H1 (cell line): ENCODE data around the gene PC. TPM values are rescaled to one million over a fixed set of nuclear protein-coding genes. Genes with fewer than 3 reads are reported as not detected.

Source experiments
- CTCF ChIA-PET: fragments of 300-600 bp; sonication (Branson Sonifier 250); formaldehyde crosslinking; loops from one replicate; lab custom pipeline; 2021; ENCODE audit not compliant: partially characterized antibody; lab: Charles Lee
- POLR2A ChIA-PET: fragments of 300-600 bp; sonication (Branson Sonifier 250); formaldehyde crosslinking; loops from one replicate; lab custom pipeline; 2021; ENCODE audit warnings: inconsistent platforms; ENCODE audit not compliant: partially characterized antibody; lab: Charles Lee
- DNase-seq, 2 experiments: peaks; one replicate each; pipeline versions ENCODE4 v3.0.0 to v3.0.0-alpha.2; 2010 to 2022; ENCODE audit warnings: low spot score in 2 of 2, low read depth in 1 of 2, mixed read lengths in 1 of 2
- FAIRE-seq: peaks from 2 replicates; lab custom pipeline; 2011; peaks lifted over from hg19 to GRCh38; lab: Jason Lieb, UNC
- H2AFZ ChIP-seq: 2 replicates; pipeline ENCODE4 v1.8.1; 2012; ENCODE audit warnings: low read length, inconsistent platforms
- H2AK5ac ChIP-seq: 2 replicates; pipeline ENCODE4 v1.6.1; 2013; ENCODE audit warnings: low read depth, low read length
- H2BK120ac ChIP-seq: replicated peaks from 2 replicates; pipeline ENCODE3; 2013; ENCODE audit warnings: low read depth, low read length, inconsistent platforms
- H2BK12ac ChIP-seq: 2 replicates; pipeline ENCODE4 v1.6.1; 2013; ENCODE audit warnings: low read depth, low read length
- H2BK15ac ChIP-seq: 2 replicates; pipeline ENCODE4 v1.6.1; 2013; ENCODE audit warnings: low read length
- H2BK20ac ChIP-seq: 2 replicates; pipeline ENCODE4 v1.6.1; 2013; ENCODE audit warnings: low read length
- H2BK5ac ChIP-seq: 2 replicates; pipeline ENCODE4 v1.6.1; 2013; ENCODE audit warnings: low read depth, low read length
- H3K14ac ChIP-seq: 2 replicates; pipeline ENCODE4 v1.6.1; 2013; ENCODE audit warnings: inconsistent platforms; ENCODE audit not compliant: insufficient read length
- H3K18ac ChIP-seq: 2 replicates; pipeline ENCODE4 v1.6.1; 2013; ENCODE audit warnings: low read length; ENCODE audit errors: extremely low read depth
- H3K23ac ChIP-seq: 2 replicates; pipeline ENCODE4 v1.6.1; 2013; ENCODE audit warnings: inconsistent platforms; ENCODE audit not compliant: insufficient read length
- H3K23me2 ChIP-seq: 2 replicates; pipeline ENCODE4 v1.6.1; 2013; ENCODE audit warnings: low read depth, low read length
- H3K27ac ChIP-seq: 2 replicates; pipeline ENCODE4 v1.6.1; 2011; ENCODE audit warnings: low read depth, low read length, inconsistent platforms
- H3K27me3 ChIP-seq, 4 experiments: replicated peaks in 1 of 4; 1 replicate in 1 of 4; 2 replicates in 3 of 4; pipeline versions ENCODE4 v1.6.1 to v1.8.1; 2011 to 2013; ENCODE audit warnings: low read length in 3 of 4, mild to moderate bottlenecking in 3 of 4, inconsistent platforms in 2 of 4, mixed read lengths in 2 of 4, moderate library complexity in 1 of 4; ENCODE audit not compliant: control insufficient read depth in 3 of 4, insufficient read depth in 3 of 4; ENCODE audit errors: extremely low read depth in 1 of 4
- H3K36me3 ChIP-seq, 4 experiments: 2 replicates each; pipeline versions ENCODE4 v1.6.1 to v1.8.1; 2011 to 2013; ENCODE audit warnings: mild to moderate bottlenecking in 4 of 4, low read length in 3 of 4, moderate library complexity in 2 of 4, control low read depth in 1 of 4, inconsistent platforms in 1 of 4; ENCODE audit not compliant: insufficient read depth in 4 of 4, control insufficient read depth in 2 of 4
- H3K4ac ChIP-seq: replicated peaks from 2 replicates; pipeline ENCODE3; 2013; ENCODE audit warnings: low read length, low read depth, mixed read lengths, inconsistent platforms; ENCODE audit not compliant: insufficient read length
- H3K4me1 ChIP-seq, 4 experiments: replicated peaks in 1 of 4; 1 replicate in 1 of 4; 2 replicates in 3 of 4; pipeline versions ENCODE4 v1.6.1 to v1.8.1; 2011 to 2013; ENCODE audit warnings: low read length in 3 of 4, inconsistent platforms in 2 of 4, mixed read lengths in 1 of 4; ENCODE audit not compliant: insufficient read depth in 4 of 4, control insufficient read depth in 3 of 4
- H3K4me2 ChIP-seq, 2 experiments: 2 replicates each; pipeline versions ENCODE4 v1.6.1 to v1.8.1; 2011 to 2013; ENCODE audit warnings: low read depth in 2 of 2, low read length in 2 of 2, control low read depth in 1 of 2, inconsistent platforms in 1 of 2, mild to moderate bottlenecking in 1 of 2; ENCODE audit not compliant: insufficient read depth in 1 of 2
- H3K4me3 ChIP-seq, 4 experiments: fragments of 200-600, 300-600 bp in 1 of 4; sonication (generic), shearing (Covaris generic), sonication (Bioruptor Twin) in 1 of 4; 2 replicates each; pipeline versions ENCODE4 v1.5.1 to v1.8.1; 2011 to 2016; ENCODE audit warnings: low read length in 4 of 4, low read depth in 3 of 4, control low read depth in 2 of 4, inconsistent platforms in 2 of 4, mild to moderate bottlenecking in 2 of 4, mixed read lengths in 1 of 4, moderate library complexity in 1 of 4; ENCODE audit not compliant: insufficient read depth in 2 of 4; ENCODE audit errors: extremely low read depth in 1 of 4
- H3K56ac ChIP-seq: replicated peaks from 2 replicates; pipeline ENCODE3; 2013; ENCODE audit warnings: low read depth, mild to moderate bottlenecking, mixed read lengths, low read length, inconsistent platforms; ENCODE audit not compliant: insufficient read length
- H3K79me1 ChIP-seq: 2 replicates; pipeline ENCODE4 v1.6.1; 2013; ENCODE audit warnings: low read depth, low read length, control low read depth
- H3K79me2 ChIP-seq, 2 experiments: 2 replicates each; pipeline versions ENCODE4 v1.6.1 to v1.8.1; 2012 to 2013; ENCODE audit warnings: low read length in 2 of 2, mild to moderate bottlenecking in 2 of 2, inconsistent platforms in 1 of 2; ENCODE audit not compliant: insufficient read depth in 2 of 2, control insufficient read depth in 1 of 2
- H3K9ac ChIP-seq, 4 experiments: replicated peaks in 1 of 4; 1 replicate in 1 of 4; 2 replicates in 3 of 4; pipeline versions ENCODE4 v1.6.1 to v1.8.1; 2011 to 2013; ENCODE audit warnings: low read depth in 3 of 4, low read length in 3 of 4, control low read depth in 2 of 4, mild to moderate bottlenecking in 2 of 4, moderate library complexity in 2 of 4, inconsistent platforms in 1 of 4; ENCODE audit errors: extremely low read depth in 1 of 4
- H3K9me3 ChIP-seq, 2 experiments: 2 replicates each; pipeline versions ENCODE4 v1.6.1 to v1.8.1; 2012 to 2013; ENCODE audit warnings: mild to moderate bottlenecking in 2 of 2, moderate library complexity in 2 of 2, control low read depth in 1 of 2, inconsistent platforms in 1 of 2, low read depth in 1 of 2, low read length in 1 of 2, mixed read lengths in 1 of 2; ENCODE audit not compliant: insufficient read depth in 2 of 2
- H4K20me1 ChIP-seq, 2 experiments: replicated peaks in 1 of 2; 2 replicates each; pipeline versions ENCODE3 to v1.8.1; 2011 to 2013; ENCODE audit warnings: inconsistent platforms in 2 of 2, low read length in 2 of 2, mild to moderate bottlenecking in 1 of 2; ENCODE audit not compliant: insufficient read depth in 2 of 2, control insufficient read depth in 1 of 2
- H4K5ac ChIP-seq: 2 replicates; pipeline ENCODE4 v1.6.1; 2013; ENCODE audit warnings: low read length, low read depth, mixed read lengths, inconsistent platforms; ENCODE audit not compliant: insufficient read length
- H4K8ac ChIP-seq: 2 replicates; pipeline ENCODE4 v1.8.0; 2013; ENCODE audit warnings: mild to moderate bottlenecking, moderate library complexity, low read length, inconsistent platforms; ENCODE audit not compliant: insufficient read depth; ENCODE audit errors: extremely low read depth
- H4K91ac ChIP-seq: replicated peaks from 2 replicates; pipeline ENCODE3; 2013; ENCODE audit warnings: low read length, mixed read lengths, inconsistent platforms; ENCODE audit not compliant: insufficient read length
- BCL11A ChIP-seq, 2 experiments: IDR thresholded peaks; one replicate each; pipeline ENCODE4 v1.6.1; 2011; ENCODE audit warnings: low read depth in 2 of 2, low read length in 2 of 2, mild to moderate bottlenecking in 2 of 2
- BRCA1 ChIP-seq: IDR thresholded peaks from 2 replicates; pipeline ENCODE4 v1.6.1; 2012; ENCODE audit warnings: low read depth, low read length, improper control_type of control experiment
- EP300 ChIP-seq, 2 experiments: IDR thresholded peaks; 1 replicate in 1 of 2; 2 replicates in 1 of 2; pipeline ENCODE4 v1.6.1; 2011 to 2012; ENCODE audit warnings: low read depth in 2 of 2, low read length in 2 of 2, mild to moderate bottlenecking in 2 of 2, borderline replicate concordance in 1 of 2, inconsistent platforms in 1 of 2, moderate library complexity in 1 of 2
- EZH2 ChIP-seq: fragments of 200-600 bp; sonication (generic); IDR thresholded peaks from 2 replicates; pipeline ENCODE4 v1.7.1; 2012; ENCODE audit warnings: low read depth, mild to moderate bottlenecking, moderate library complexity, low read length, inconsistent platforms; ENCODE audit not compliant: severe bottlenecking
- KDM1A ChIP-seq: fragments of 200-600, 300-600 bp; sonication (generic); IDR thresholded peaks from 2 replicates; pipeline ENCODE4 v1.7.1; 2016; ENCODE audit warnings: mild to moderate bottlenecking, low read length, borderline replicate concordance
- MAFK ChIP-seq: IDR thresholded peaks from 2 replicates; pipeline ENCODE4 v1.6.1; 2012; ENCODE audit warnings: low read depth, mild to moderate bottlenecking, improper control_type of control experiment, low read length
- PHF8 ChIP-seq: fragments of 200-600 bp; sonication (generic); conservative IDR thresholded peaks from 2 replicates; pipeline ENCODE4 v1.7.1; 2012; ENCODE audit warnings: low read depth, mild to moderate bottlenecking, inconsistent platforms, low read length, moderate library complexity
- RFX5 ChIP-seq: IDR thresholded peaks from 2 replicates; pipeline ENCODE4 v1.6.1; 2011; ENCODE audit warnings: low read depth, low read length, improper control_type of control experiment, borderline replicate concordance
- SP2 ChIP-seq: IDR thresholded peaks from 2 replicates; pipeline ENCODE4 v1.6.1; 2012; ENCODE audit warnings: mild to moderate bottlenecking, low read length, inconsistent platforms
- SRF ChIP-seq: IDR thresholded peaks from 2 replicates; pipeline ENCODE4 v1.6.1; 2011; ENCODE audit warnings: mild to moderate bottlenecking, low read depth, low read length, moderate library complexity
- SUZ12 ChIP-seq: fragments of 200-600 bp; sonication (generic); IDR thresholded peaks from 2 replicates; pipeline ENCODE4 v1.6.1; 2012; ENCODE audit warnings: mild to moderate bottlenecking, inconsistent platforms, low read length, moderate library complexity, mixed read lengths
- TEAD4 ChIP-seq: IDR thresholded peaks from 2 replicates; pipeline ENCODE4 v1.6.1; 2012; ENCODE audit warnings: low read depth, low read length, inconsistent platforms, mixed read lengths
- YY1 ChIP-seq: IDR thresholded peaks from 2 replicates; pipeline ENCODE4 v1.6.1; 2011; ENCODE audit warnings: low read depth, mild to moderate bottlenecking, low read length
- ZNF274 ChIP-seq: IDR thresholded peaks from 2 replicates; pipeline ENCODE4 v1.7.0; 2012; ENCODE audit warnings: low read length, borderline replicate concordance; ENCODE audit errors: extremely low read depth
- WGBS, 2 experiments: shearing (Covaris generic) in 1 of 2; methylation state at CpG; one replicate each; pipeline versions ENCODE4 v1.1.6 to v1.1.7; 2013 to 2015; ENCODE audit warnings: low lambda C conversion rate in 2 of 2, mixed read lengths in 2 of 2, inconsistent platforms in 1 of 2, low coverage in 1 of 2, missing lambda C conversion rate in 1 of 2; ENCODE audit not compliant: insufficient replicate concordance in 2 of 2, insufficient coverage in 1 of 2, insufficient read length in 1 of 2; ENCODE audit errors: extremely low coverage in 1 of 2, missing lambda C conversion rate in 1 of 2; 5-methylcytosine and 5-hydroxymethylcytosine counted together
- polyA plus RNA-seq, 7 experiments: library from polyadenylated mRNA; depleted of rRNA in 3 of 7; stranded (reverse) in 5 of 7; unstranded in 2 of 7; fragments of >200 nt in 5 of 7; fragments of 200-250 nt in 2 of 7; gene quantifications; 1 replicate in 5 of 7; 2 replicates in 1 of 7; 4 replicates in 1 of 7; pipeline versions ENCODE4 v1.2.1 to v1.2.3, GENCODE V29; 2011 to 2013; ENCODE audit warnings: missing spikeins in 2 of 7, mixed read lengths in 2 of 7
- total RNA-seq: library from RNA; stranded (reverse); fragmentation: NEBNext Ultra II Directional; extraction: Animal tissue kit (Norgen Biotek cat#: 25700); gene quantifications from 2 replicates; pipeline ENCODE4 v1.2.1, GENCODE V29; 2021

The PC gene
- total and polyA plus RNA-seq, 2 of the 8 experiments (the other 6 are each of a cell fraction or from before 2014, with no cell fraction given): 11.5 to 27.5 TPM

DNA sequence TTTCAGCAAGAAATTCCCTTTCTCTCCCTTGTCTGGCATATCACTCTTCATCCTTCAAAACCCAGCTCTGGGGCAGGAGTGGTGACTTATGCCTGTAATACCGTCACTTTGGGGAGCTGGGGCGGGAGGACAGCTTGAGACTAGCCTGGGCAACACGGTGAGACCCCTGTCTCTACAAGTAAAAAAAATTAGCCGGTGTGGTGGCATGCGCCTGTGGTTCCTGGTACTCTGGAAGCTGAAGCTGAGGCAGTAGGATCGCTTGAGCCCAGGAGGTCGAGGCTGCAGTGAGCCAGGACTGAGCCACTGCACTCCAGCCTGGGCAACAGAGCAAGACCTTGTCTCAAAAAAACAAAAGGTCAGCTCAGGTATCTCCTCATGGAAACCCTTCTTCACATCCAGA is 116.3 kb downstream of the PC start:
- CTCF ChIA-PET: interaction anchor here (0.8 to 7.1 kb wide), 12 partner anchors 8 to 351 kb away, joined by 3 to 57 read pairs (median 8); partner anchors contain the start of gene C11orf86
- WGBS, 2 experiments: 91% methylated on average over 7 of the region's 7 CpGs; no CpG with 5 or more reads in 1 of the 2 experiments
- no peak overlapping the region for H4K91ac ChIP-seq
- H3K9ac ChIP-seq: peak overlapping the region in 2 of 4 experiments; percentile 71 to 94; a peak in 2 of 7 replicates
- no peak overlapping the region for H2BK5ac ChIP-seq
- H3K4me3 ChIP-seq: peak overlapping the region; percentile 79 to 92 (median 90); a peak in 5 of 8 replicates
- H3K79me1 ChIP-seq: peaks cover 18% of the 10 kb centered on the region
- no peak for FAIRE-seq
- no peak overlapping the region for H2BK20ac ChIP-seq
- H3K23me2 ChIP-seq: peaks cover 9% of the 10 kb centered on the region
- peaks cover 4 to 13% of the 10 kb centered on the region in 2 experiments for H4K20me1 ChIP-seq
- no peak overlapping the region for H4K5ac ChIP-seq
- H3K36me3 ChIP-seq: peaks cover 8 to 33% (median 14%) of the 10 kb centered on the region in 4 experiments
- no peak overlapping the region for H3K18ac ChIP-seq
- H3K4me2 ChIP-seq: peak overlapping the region; percentile 75 to 93
- no peak overlapping the region for H3K14ac ChIP-seq
- no peak overlapping the region for H3K4ac ChIP-seq
- H2BK15ac ChIP-seq: no peak overlapping the region
- H3K27me3 ChIP-seq: no peaks in the 10 kb centered on the region
- no peak overlapping the region for H3K23ac ChIP-seq
- no peak overlapping the region for H2AK5ac ChIP-seq
- DNase-seq: no peak
- no peak overlapping the region; the same call in 1 of the 2 replicates for H4K8ac ChIP-seq
- H2AFZ ChIP-seq: no peak overlapping the region
- H2BK120ac ChIP-seq: no peak overlapping the region
- no peak overlapping the region for H3K27ac ChIP-seq
- peaks cover 0 to 26% of the 10 kb centered on the region in 2 experiments; a peak in 3 of 4 replicates for H3K79me2 ChIP-seq
- POLR2A ChIA-PET: interaction anchor here (0.9 to 4.2 kb wide), 7 partner anchors 8 to 225 kb away, joined by 3 to 53 read pairs (median 3); partner anchors contain the start of gene SPTBN2
- H2BK12ac ChIP-seq: no peak overlapping the region
- peaks cover 0 to 11% (median 3%) of the 10 kb centered on the region in 4 experiments; a peak in 4 of 7 replicates for H3K4me1 ChIP-seq
- no peaks in the 10 kb centered on the region for H3K9me3 ChIP-seq
- H3K56ac ChIP-seq: no peak overlapping the region
- TF ChIP-seq KDM1A (no peak), SUZ12 (no peak), PHF8 (no peak), EZH2 (no peak), RFX5 (no peak), SP2 (no peak), MAFK (no peak), EP300 (IDR thresholded peaks at IDR 0.05; ENCODE audit: borderline replicate concordance in 1 of 2, low read depth in 2 of 2, low read length in 2 of 2) (no peak), ZNF274 (no peak), BRCA1 (no peak), BCL11A (IDR thresholded peaks at IDR 0.05; ENCODE audit: low read depth in 2 of 2, low read length in 2 of 2) (no peak), TEAD4 (no peak), YY1 (no peak), SRF (no peak)
